SK-N-SH treated with all-trans-retinoic acid at 6 μM for 48 hours (cell line): ENCODE measurements around the gene CORT.

Source experiments
- ATAC-seq: fragments of 200-7000 bp; cut with Tn5 transposase; 3 replicates; pipeline ENCODE4 v1.9.1; 2020; ENCODE audit warnings: mild to moderate bottlenecking, moderate library complexity
- ARNTL ChIP-seq: fragments of 450-650 bp; formaldehyde crosslinking; IDR thresholded peaks from 2 replicates; pipeline ENCODE4 v1.5.0; 2020; ENCODE audit warnings: low read depth, mild to moderate bottlenecking, moderate library complexity, borderline replicate concordance
- BACH2 ChIP-seq: fragments of 250-450 bp; sonication (Bioruptor Pico); IDR thresholded peaks from 2 replicates; pipeline ENCODE4 v1.9.0; 2021; ENCODE audit warnings: mild to moderate bottlenecking, borderline replicate concordance
- CREB5 ChIP-seq: fragments of 250-450 bp; sonication (Bioruptor Pico); IDR thresholded peaks from 2 replicates; pipeline ENCODE4 v1.5.1; 2020; ENCODE audit warnings: low read depth, mild to moderate bottlenecking, moderate library complexity
- CSDC2 ChIP-seq: fragments of 250-450 bp; sonication (Bioruptor Pico); IDR thresholded peaks from 2 replicates; pipeline ENCODE4 v1.5.0; 2020; ENCODE audit warnings: mild to moderate bottlenecking, moderate library complexity
- CSRNP3 ChIP-seq: fragments of 250-450 bp; sonication (Bioruptor Pico); IDR thresholded peaks from 2 replicates; pipeline ENCODE4 v1.5.1; 2021; ENCODE audit warnings: mild to moderate bottlenecking, moderate library complexity
- ESRRG ChIP-seq: fragments of 250-450 bp; sonication (Bioruptor Pico); IDR thresholded peaks from 2 replicates; pipeline ENCODE4 v1.6.1; 2021; ENCODE audit warnings: mild to moderate bottlenecking
- GLIS3 ChIP-seq: fragments of 250-450 bp; sonication (Bioruptor Pico); IDR thresholded peaks from 2 replicates; pipeline ENCODE4 v1.5.0; 2020; ENCODE audit warnings: mild to moderate bottlenecking, moderate library complexity
- ISL1 ChIP-seq: fragments of 250-450 bp; sonication (Bioruptor Pico); IDR thresholded peaks from 2 replicates; pipeline ENCODE4 v2.1.2; 2022; ENCODE audit warnings: mild to moderate bottlenecking, moderate library complexity
- OSR1 ChIP-seq: fragments of 250-450 bp; sonication (Bioruptor Pico); IDR thresholded peaks from 2 replicates; pipeline ENCODE4 v1.8.0; 2022; ENCODE audit warnings: moderate library complexity, mild to moderate bottlenecking, inconsistent platforms
- PATZ1 ChIP-seq: fragments of 250-450 bp; sonication (Bioruptor Pico); IDR thresholded peaks from 2 replicates; pipeline ENCODE4 v1.8.0; 2020; ENCODE audit warnings: mild to moderate bottlenecking, moderate library complexity, borderline replicate concordance
- PPARA ChIP-seq: fragments of 250-450 bp; sonication (Bioruptor Pico); IDR thresholded peaks from 2 replicates; pipeline ENCODE4 v1.5.0; 2020; ENCODE audit warnings: mild to moderate bottlenecking, borderline replicate concordance
- RARB ChIP-seq: fragments of 250-450 bp; sonication (Bioruptor Pico); IDR thresholded peaks from 2 replicates; pipeline ENCODE4 v1.8.0; 2021; ENCODE audit warnings: mild to moderate bottlenecking, moderate library complexity
- SNAI2 ChIP-seq: fragments of 250-450 bp; sonication (Bioruptor Pico); IDR thresholded peaks from 2 replicates; pipeline ENCODE4 v1.5.0; 2020; ENCODE audit warnings: mild to moderate bottlenecking, moderate library complexity
- TCF4 ChIP-seq: fragments of 250-450 bp; sonication (Bioruptor Pico); IDR thresholded peaks from 2 replicates; pipeline ENCODE4 v1.8.0; 2021; ENCODE audit warnings: mild to moderate bottlenecking, moderate library complexity, borderline replicate concordance
- TOX ChIP-seq: fragments of 250-450 bp; sonication (Bioruptor Pico); IDR thresholded peaks from 2 replicates; pipeline ENCODE4 v1.8.0; 2021; ENCODE audit warnings: mild to moderate bottlenecking, moderate library complexity, borderline replicate concordance
- TSHZ2 ChIP-seq: fragments of 250-450 bp; sonication (Bioruptor Pico); IDR thresholded peaks from 2 replicates; pipeline ENCODE4 v1.5.0; 2020; ENCODE audit warnings: mild to moderate bottlenecking, moderate library complexity
- ZC3H10 ChIP-seq: fragments of 250-450 bp; sonication (Bioruptor Pico); IDR thresholded peaks from 2 replicates; pipeline ENCODE4 v1.5.1; 2021; ENCODE audit warnings: mild to moderate bottlenecking, moderate library complexity
- ZFP3 ChIP-seq: fragments of 250-450 bp; sonication (Bioruptor Pico); IDR thresholded peaks from 2 replicates; pipeline ENCODE4 v1.5.0; 2020; ENCODE audit warnings: mild to moderate bottlenecking, moderate library complexity
- ZFP30 ChIP-seq: fragments of 450-650 bp; formaldehyde crosslinking; IDR thresholded peaks from 2 replicates; pipeline ENCODE4 v1.5.0; 2022; ENCODE audit warnings: mild to moderate bottlenecking, moderate library complexity
- ZNF565 ChIP-seq: fragments of 450-650 bp; formaldehyde crosslinking; conservative IDR thresholded peaks from 2 replicates; pipeline ENCODE4 v1.5.0; 2020; ENCODE audit warnings: low read depth, mild to moderate bottlenecking, moderate library complexity
- ZNF70 ChIP-seq: fragments of 450-650 bp; formaldehyde crosslinking; IDR thresholded peaks from 2 replicates; pipeline ENCODE4 v1.5.0; 2020; ENCODE audit warnings: mild to moderate bottlenecking, moderate library complexity
- ZNF8 ChIP-seq: fragments of 450-650 bp; formaldehyde crosslinking; IDR thresholded peaks from 2 replicates; pipeline ENCODE4 v1.5.0; 2020; ENCODE audit warnings: mild to moderate bottlenecking, moderate library complexity

Gene CORT

GRCh38 chr1:10474613-10475507 lies 25.0 kb downstream of the CORT start, which contains the start of gene PEX14:
Gene PEX14, plus strand, starts transcription at chr1:10474950. Its CDS starts 17 bp downstream, at chr1:10474967.
- no peak for TF ChIP-seq TSHZ2
- TF ChIP-seq ZNF70: no peak
- no peak for TF ChIP-seq PATZ1 (CRISPR knock-in tag)
- peak; percentile 89 for ATAC-seq

GRCh38 chr1:10475510-10475909 lies 25.7 kb downstream of the CORT start:
- no peak for TF ChIP-seq ZFP30 (CRISPR knock-in tag)
- TF ChIP-seq RARB (CRISPR knock-in tag): no peak
- TF ChIP-seq OSR1 (CRISPR knock-in tag): no peak
- no peak for TF ChIP-seq CREB5
- TF ChIP-seq CSDC2: no peak
- TF ChIP-seq TOX (CRISPR knock-in tag): no peak
- TF ChIP-seq BACH2 (CRISPR knock-in tag): no peak
- TF ChIP-seq ZNF8 (CRISPR knock-in tag): no peak
- TF ChIP-seq ZNF565 (CRISPR knock-in tag): no peak
- TF ChIP-seq TSHZ2: no peak
- no peak for TF ChIP-seq ZC3H10 (CRISPR knock-in tag)
- no peak for TF ChIP-seq ZNF70
- TF ChIP-seq ESRRG: no peak
- no peak for TF ChIP-seq CSRNP3 (CRISPR knock-in tag)
- no peak for TF ChIP-seq SNAI2 (CRISPR knock-in tag)
- no peak for TF ChIP-seq ZFP3 (CRISPR knock-in tag)
- no peak for TF ChIP-seq ISL1
- TF ChIP-seq GLIS3 (CRISPR knock-in tag): no peak
- TF ChIP-seq, all 23 proteins: peak for 0
- ATAC-seq: no peak

GRCh38 chr1:10479296-10479695 lies 29.5 kb downstream of the CORT start:
- ATAC-seq: no peak
- no peak for TF ChIP-seq CSDC2
- no peak for TF ChIP-seq RARB (CRISPR knock-in tag)
- TF ChIP-seq ZNF8 (CRISPR knock-in tag): no peak
- TF ChIP-seq PPARA: no peak
- no peak for TF ChIP-seq ZFP3 (CRISPR knock-in tag)
- TF ChIP-seq CREB5: no peak
- no peak for TF ChIP-seq TCF4 (CRISPR knock-in tag)
- TF ChIP-seq OSR1 (CRISPR knock-in tag): no peak
- no peak for TF ChIP-seq ZNF70
- no peak for TF ChIP-seq ISL1
- no peak for TF ChIP-seq ARNTL (CRISPR knock-in tag)
